NCI-H1930 (cell line): ENCODE data around the gene ASTN2.
A peak's percentile ranks its signal among the peaks of the same experiment; 100 is the strongest.

Experiments
- DNase-seq, 2 experiments: peaks; one replicate each; lab custom pipeline; 2025; lab: John Stamatoyannopoulos, UW

The ASTN2 gene

DNA sequence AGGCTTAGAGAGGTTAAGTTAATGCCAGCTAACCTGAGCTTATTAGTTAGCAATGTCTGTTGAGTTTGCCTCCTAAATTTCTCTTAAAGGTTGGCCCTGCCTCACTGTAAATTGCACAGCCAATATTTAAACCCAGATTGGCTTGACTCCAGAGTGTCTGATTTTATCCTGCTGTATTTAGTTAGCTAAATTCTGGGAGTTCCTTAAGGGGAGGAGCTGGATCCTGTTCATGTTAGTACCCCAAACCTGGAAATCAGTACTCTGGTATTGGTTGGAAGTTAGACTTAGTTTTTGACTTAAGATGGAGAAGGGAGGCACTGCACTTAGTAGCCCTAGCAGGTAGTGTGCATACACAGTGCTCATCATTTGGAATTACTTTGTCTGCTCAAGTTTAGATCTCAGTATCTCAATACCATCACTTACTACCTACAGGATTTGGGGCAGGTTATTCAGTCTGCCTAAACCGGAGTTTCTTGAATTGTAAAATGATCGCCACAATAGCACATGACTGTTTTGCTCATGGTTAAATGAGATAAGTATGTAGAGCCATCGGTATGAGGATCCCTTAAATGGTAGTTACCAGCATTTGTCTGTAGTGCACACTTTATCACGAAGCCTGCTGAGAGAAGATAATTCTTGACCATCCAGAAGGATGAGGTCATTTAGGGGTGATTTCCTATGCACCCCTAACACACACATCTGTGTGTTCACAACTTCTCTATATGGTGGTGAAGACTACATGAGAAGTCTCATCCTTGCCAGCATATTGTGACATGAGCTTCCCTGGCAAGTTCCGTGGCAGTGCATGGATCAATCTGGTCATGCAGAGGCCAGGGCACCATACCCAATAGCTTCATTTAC lies 992.5 kb downstream of the ASTN2 start:
- DNase-seq: no peak

DNA sequence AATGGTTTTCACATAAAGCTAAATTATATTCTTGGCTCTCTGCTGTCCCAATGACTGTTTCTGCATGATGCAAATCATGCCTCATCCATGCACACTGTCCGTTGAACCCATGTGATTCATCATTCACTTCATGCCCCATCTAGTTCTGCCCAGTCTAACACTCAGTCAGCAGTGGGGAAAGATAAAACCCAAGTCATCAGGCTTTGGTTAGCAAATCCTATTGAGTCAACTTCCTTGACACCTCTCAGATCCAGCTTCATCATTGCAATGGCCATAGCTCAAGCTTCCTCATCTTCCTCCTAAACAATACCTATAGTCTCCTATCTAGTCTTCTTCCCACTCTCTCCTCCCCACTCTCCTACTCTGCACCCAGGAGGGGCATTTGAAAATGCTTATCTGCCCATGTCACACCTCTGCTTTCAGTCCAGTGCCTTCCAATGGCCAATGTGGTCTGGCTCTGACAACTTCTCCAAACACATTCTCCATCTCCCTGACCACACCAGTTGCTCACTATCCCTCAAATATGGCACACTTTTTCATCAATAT lies 993.8 kb downstream of the ASTN2 start:
- no peak for DNase-seq

GRCh38 chr9:116419181-116419580 lies 995.7 kb downstream of the ASTN2 start:
- no peak for DNase-seq

- no peak for DNase-seq
Observed at GRCh38 chr9:116417464-116417863, 997.4 kb downstream of the ASTN2 start.

- no peak for DNase-seq
Observed at GRCh38 chr9:116416421-116416820, 998.4 kb downstream of the ASTN2 start.

- DNase-seq: no peak
Observed at GRCh38 chr9:116414374-116414773, 1000.5 kb downstream of the ASTN2 start.

GRCh38 chr9:116411506-116411905 lies 1003.4 kb downstream of the ASTN2 start:
- DNase-seq: no peak

DNA sequence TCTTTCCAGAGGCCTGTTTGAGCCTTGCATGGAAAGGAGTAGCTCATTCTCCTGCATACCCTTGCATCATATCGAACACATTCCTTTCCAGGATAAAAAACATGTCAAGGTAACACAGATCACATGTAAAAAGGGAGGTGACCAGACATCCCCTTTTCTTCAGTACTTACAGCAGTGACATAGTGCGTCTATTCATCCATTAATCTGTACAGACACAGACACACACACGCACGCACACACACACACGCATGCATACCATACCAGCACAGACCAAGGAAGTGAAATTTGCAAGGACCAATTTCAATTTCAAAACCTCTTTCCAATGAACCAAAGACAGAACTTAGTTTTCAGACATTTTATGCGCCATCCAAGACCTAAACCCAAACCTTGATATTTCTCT lies 1005.2 kb downstream of the ASTN2 start:
- DNase-seq: no peak

GRCh38 chr9:116409129-116409528 lies 1005.7 kb downstream of the ASTN2 start:
- DNase-seq: no peak

DNA sequence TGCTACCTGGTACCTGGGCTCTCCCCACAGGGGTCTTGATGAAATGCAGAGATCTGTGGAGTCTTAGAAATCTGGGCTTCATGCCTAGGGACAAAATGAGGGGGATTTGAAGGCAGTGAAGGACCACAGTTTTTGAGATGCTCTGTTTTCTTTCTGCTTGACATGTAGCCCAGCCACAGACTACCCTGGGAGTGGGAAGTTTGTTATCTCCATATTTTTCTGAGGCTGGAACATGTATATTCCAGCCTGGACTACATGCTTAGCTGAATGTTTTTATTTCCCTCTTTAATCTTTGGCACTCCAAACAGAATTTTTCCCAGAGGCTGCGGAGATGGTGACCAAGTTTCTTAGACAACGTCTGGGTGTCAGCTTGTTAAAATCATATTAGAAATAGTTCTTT lies 1008.4 kb downstream of the ASTN2 start:
- no peak for DNase-seq

GRCh38 chr9:116405321-116405720 lies 1009.5 kb downstream of the ASTN2 start:
- no peak for DNase-seq

DNA sequence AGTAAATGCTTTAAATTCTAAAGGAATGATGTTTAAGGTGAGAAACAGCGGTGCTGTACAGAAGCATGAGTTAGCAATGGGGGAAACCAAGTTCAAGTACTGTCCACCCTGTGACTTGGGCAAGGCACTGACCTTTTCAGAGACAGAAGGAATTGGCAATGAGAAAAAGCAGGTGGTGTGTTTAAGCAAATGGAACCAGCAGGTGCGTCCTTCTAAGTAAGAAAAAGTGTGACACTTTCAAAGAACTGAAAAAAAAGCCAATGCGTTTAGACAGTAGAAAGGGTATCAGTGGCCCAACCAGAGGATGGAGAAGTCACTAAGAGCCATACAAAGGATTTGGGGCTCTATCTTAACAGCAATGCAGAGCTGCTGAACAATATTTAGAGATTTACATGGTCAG lies 1010.6 kb downstream of the ASTN2 start:
- no peak for DNase-seq

- no peak for DNase-seq
Observed at GRCh38 chr9:116403171-116403570, 1011.7 kb downstream of the ASTN2 start.

DNA sequence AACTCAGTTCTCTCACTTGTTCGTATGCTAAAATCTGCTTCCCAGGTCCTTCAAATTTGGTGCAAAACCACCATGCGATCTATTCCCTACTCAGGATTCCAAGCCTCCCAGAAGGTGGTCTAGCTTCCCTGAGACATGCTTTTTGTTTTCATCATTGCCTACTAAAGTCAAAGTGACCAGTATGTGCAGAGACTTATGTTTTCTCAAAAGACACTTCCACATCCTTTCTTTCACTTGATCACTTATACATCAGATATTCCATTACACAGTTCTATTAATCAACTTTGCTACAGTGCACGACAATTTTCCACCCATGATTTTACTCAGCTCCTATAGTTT lies 1019.2 kb downstream of the ASTN2 start:
- DNase-seq: no peak

GRCh38 chr9:116394894-116395698 lies 1019.8 kb downstream of the ASTN2 start:
- DNase-seq: peak in 1 of 2 experiments; percentile 85

GRCh38 chr9:116394070-116394469 lies 1020.8 kb downstream of the ASTN2 start:
- DNase-seq: no peak

DNA sequence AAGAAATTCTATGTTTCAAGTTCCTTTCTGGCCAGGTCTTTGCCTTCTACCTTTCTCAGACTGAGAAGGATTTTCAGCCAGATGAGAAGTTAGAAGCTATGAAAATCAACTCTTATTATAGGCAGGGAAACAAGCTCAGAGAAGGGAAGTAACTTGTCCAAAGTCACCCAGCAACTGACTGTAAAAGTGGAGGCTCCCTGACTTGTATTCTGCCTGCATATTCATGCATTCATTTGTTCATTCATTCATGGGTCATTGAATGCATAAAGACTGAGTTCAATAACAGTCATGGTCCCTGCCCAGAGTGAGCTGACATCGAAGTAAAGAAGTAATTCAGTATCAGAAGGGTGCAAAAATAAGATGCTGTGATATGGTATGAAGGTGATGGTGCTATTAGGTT lies 1021.7 kb downstream of the ASTN2 start:
- DNase-seq: no peak

DNA sequence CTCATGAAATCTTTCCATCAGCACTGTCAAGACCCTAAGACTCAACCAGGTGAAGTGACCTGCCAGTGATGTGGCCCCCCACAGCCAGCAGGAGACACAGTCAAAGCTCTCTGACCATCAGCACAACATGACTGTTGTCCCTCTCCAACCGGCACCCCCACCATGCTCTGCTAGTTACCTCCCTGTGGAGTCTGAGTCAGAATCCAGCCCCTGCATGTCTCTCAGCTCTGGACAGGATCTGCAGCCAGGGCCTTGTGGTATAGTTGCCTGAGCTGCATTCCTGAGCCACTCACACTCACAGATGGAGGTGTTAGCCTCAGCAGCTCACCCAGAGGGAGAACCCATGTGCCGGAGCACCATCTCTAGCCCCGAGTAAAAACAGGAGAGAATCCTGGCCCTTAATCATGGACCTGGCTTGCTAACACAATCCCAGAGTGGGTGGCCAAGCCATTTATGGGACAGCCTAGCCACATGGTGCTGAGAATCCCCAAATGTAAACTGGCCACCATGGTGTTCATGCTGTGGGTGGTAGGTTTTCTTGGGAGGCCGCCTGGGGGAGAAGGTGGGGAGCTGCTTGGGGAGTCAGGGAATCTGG lies 1023.5 kb downstream of the ASTN2 start:
- DNase-seq: no peak

- no peak for DNase-seq
Observed at GRCh38 chr9:116390303-116391228, 1024.3 kb downstream of the ASTN2 start.

GRCh38 chr9:116389541-116390302 lies 1025.1 kb downstream of the ASTN2 start:
- DNase-seq: no peak
